GM12891 (cell line): ENCODE results near the gene CCDC102A. TPM values are rescaled to one million over a fixed set of nuclear protein-coding genes. Genes with fewer than 3 reads are reported as not detected.
A peak's percentile ranks its signal among the peaks of the same experiment; 100 is the strongest.

Experiments
- DNase-seq: peaks from one replicate; pipeline ENCODE4 v3.0.0; 2011; ENCODE audit warnings: low spot score; ENCODE audit not compliant: insufficient read length
- FAIRE-seq: peaks from 2 replicates; lab custom pipeline; 2011; peaks lifted over from hg19 to GRCh38; lab: Jason Lieb, UNC
- PAX5 ChIP-seq: IDR thresholded peaks from 2 replicates; pipeline ENCODE4 v1.6.1; 2011; ENCODE audit warnings: low read length, moderate library complexity, mild to moderate bottlenecking; ENCODE audit not compliant: insufficient read depth, severe bottlenecking
- POLR2A ChIP-seq: IDR thresholded peaks from 2 replicates; pipeline ENCODE4 v1.6.1; 2011; ENCODE audit warnings: low read depth, low read length, control low read depth
- POLR2AphosphoS5 ChIP-seq: IDR thresholded peaks from 2 replicates; pipeline ENCODE4 v1.6.1; 2011; ENCODE audit warnings: low read depth, low read length, control low read depth
- POU2F2 ChIP-seq: IDR thresholded peaks from 2 replicates; pipeline ENCODE4 v1.6.1; 2011; ENCODE audit warnings: low read depth, mild to moderate bottlenecking, control low read depth, low read length, moderate library complexity
- SPI1 ChIP-seq: IDR thresholded peaks from 2 replicates; pipeline ENCODE4 v1.6.1; 2011; ENCODE audit warnings: low read depth, low read length, control low read depth
- TAF1 ChIP-seq: IDR thresholded peaks from 2 replicates; pipeline ENCODE4 v1.6.1; 2011; ENCODE audit warnings: low read depth, low read length, control low read depth
- polyA plus RNA-seq: library from polyadenylated mRNA; unstranded; fragments of >200 nt; gene quantifications from one replicate; pipeline ENCODE4 v1.2.1, GENCODE V29; 2012; ENCODE audit warnings: low read depth, missing spikeins, inconsistent platforms; ENCODE audit not compliant: missing spikeins

The CCDC102A gene
- 7.6 TPM for polyA plus RNA-seq

DNA sequence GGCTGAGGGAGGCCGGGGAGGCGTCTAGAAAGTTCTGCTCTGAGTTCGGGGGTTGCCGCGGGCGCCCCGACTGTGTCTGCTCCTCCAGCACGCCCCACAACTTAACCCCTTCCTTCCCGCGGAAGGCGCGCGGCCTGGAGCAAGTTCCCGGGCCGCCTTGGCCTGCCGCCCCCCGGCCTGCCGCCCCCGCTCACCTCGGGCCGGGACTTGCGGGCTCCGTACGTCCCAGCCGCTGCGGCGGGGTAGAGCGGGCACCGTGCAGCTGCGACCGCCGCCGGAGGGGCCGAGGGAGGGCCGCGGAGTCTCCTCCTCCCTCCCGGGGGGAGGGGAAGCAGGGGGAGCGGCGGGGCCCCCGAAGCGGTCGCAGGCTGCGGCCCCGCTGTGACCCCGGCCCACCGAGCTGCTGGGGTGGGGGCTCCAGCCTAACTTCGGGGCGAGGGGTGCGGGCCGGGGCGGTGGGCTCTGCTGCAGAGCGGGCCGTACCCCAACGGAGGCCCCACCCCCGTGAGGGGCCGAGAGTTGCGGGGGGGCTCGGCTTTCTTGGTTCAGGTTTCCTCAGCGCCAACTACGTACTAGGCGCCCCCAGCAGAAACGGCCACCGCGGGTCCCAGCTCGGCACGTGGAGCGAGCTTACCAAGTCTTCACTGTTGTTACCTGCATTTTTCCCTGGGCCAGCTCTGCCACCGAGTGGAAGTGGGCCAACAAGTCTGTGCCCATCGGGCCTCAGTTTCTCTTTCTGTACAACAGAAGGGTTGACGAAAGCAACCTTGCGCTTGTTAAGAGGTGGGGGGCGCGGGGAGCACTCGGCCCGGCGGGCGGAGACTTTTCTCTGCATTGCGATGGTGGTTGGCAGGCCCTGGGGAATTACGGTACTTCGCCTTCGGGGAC, at the start of gene CCDC102A:
Gene CCDC102A (minus strand): TSS at position 266 of the 888 bp plus-strand sequence. CDS start 7,394 bp downstream, outside the sequence.
- no peak for FAIRE-seq
- no peak for TF ChIP-seq POLR2A
- TF ChIP-seq POU2F2, result 0 out of 2 replicates have a peak, but pooled peaks have one; percentile 10
- no peak for DNase-seq

DNA sequence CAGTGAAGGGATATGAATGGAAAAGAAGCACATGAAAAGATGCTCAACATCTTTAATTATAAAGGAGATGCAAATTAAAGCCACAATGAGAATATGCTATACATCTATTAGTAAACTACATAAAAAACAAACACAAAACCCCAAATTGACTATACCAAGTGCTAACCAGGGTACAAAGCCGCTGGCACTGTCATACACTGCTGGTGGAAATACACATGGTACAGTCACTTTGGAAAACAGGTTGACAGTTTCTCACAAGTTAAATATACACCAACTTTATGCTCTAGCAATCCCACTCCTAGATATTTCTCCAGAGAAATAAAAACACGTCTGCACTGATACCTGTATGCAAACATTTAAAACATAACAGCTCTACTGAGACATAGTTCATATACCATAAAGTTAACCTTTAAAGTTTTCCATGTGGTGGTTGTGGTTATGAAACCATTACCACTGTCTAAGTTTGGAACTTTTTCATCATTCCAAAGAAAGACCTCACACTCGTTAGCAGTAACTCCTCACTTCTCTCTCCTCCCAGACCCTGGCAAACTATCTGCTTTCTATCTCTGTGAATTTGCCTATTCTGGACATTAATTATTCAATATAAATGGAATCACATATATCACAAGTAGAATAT, 48.8 kb upstream of the CCDC102A start:
- FAIRE-seq (no peak), DNase-seq (no peak)
- no peak for TF ChIP-seq SPI1

DNA sequence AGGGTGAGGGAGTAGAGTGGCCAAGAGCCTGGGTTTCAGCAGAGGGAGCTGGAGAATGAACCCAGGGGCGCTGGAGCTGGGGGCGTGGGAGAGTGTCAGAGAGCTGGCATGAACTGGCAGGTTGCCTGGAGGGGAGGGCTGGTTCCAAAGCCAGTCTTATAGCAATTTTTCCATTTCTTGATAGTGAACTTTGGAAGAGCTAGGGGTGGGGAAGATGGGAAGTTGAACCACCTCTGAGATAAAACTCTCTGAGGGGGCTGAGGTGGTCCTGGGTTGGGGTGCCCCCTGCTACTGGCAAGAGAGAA, 42.9 kb upstream of the CCDC102A start:
- TF ChIP-seq POLR2A, result no peak
- TF ChIP-seq PAX5, result no peak
- TF ChIP-seq TAF1, result no peak
- no peak for TF ChIP-seq SPI1
- no peak for TF ChIP-seq POU2F2
- no peak for TF ChIP-seq POLR2AphosphoS5
- DNase-seq, result no peak
- no peak for FAIRE-seq

DNA sequence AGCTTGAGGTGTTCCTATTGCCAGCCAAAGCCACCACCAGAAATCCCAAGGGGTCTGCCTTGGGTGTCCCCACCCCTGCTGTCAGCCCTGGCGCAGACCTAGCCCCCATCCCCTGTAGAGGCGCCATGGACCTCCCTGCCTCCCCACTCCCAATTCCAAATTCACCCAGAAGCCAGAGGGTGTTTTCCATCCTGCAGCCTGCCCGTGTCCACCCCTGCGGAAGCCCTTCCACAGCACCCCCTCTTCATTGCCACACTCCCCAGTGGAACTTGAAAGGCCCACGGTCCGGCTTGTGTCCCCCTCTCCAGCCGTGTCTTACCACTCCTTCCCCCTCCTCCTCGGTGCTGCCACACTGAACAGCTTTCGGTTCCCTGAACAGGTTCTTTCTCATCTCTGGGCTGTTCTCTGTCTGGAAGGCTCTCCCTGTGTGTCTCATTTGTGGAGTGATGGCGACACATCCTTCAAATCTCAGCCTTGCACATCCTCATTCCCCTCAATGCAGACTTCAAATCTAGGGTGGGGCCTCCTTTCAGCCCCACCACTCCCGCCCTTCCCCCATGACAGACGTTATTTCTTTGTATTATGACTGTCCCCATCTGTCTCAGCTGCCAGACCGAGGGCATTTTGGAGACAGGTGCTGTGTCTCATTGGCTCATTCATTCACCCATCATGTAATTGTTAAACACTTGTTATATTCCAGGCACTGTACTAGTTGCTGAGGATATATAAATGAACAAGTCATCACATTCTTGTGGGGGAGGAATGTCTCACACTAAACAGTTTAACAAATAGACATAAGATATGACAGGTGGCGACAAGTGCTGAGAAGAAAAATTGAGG, 42.4 kb upstream of the CCDC102A start:
- TF ChIP-seq POU2F2, result 0 out of 2 replicates have a peak, but pooled peaks have one; percentile 30
- TF ChIP-seq POLR2A, result no peak
- peak; percentile 56 for TF ChIP-seq POLR2AphosphoS5
- DNase-seq, result no peak
- FAIRE-seq, result no peak

DNA sequence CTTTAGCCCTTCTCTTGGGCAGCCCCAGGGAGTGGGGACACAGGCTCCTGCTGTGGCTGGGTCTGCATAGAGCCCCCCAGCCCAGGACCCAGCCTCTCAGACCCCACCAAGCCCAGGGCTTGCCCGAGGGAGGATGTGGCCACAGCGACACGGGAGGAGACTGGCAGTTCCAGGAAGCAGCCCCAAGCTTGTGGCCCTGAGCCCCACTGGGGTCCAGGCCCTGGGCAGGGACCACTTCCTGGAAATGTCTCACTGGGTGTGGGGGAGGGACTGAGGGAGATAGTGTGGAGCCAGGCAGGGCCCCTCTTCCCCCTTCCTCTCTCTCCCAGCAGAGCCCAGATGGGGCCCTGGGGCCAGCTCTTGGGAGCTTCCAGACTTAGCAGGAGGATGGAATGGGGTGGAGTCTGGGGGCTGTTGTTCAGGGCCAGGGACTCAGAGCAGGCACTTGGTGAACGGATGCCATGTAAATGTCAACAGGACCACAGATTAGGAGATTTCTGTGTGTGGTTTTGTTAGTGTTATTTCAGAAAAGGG, 41.4 kb upstream of the CCDC102A start:
- no peak; the same call in 1 of the 2 replicates for TF ChIP-seq POLR2AphosphoS5
- TF ChIP-seq SPI1, result no peak
- no peak for TF ChIP-seq PAX5
- no peak; the same call in 1 of the 2 replicates for TF ChIP-seq POLR2A
- TF ChIP-seq POU2F2, result no peak
- no peak for TF ChIP-seq TAF1
- FAIRE-seq (no peak), DNase-seq (no peak)

DNA sequence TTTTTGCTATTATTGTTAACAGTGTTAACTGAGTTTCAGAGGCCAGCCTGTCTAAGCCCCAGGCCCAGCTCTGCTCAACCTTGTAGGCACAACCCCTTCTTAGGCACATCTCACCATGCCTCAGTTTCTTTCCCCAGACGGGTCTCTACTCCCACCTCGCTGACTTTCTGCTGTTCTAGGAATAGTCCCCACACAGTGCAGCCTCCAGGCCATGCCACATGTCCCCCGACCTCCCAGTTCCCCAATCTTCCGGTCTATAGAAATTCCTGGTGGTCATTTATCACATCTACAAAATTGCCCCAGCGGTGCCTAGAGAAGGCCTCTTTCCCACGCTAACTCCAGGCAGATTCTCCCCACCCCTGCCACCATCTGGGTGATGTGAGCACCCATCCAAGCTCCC, 40.8 kb upstream of the CCDC102A start:
- 0 out of 2 replicates have a peak, but pooled peaks have one; percentile 10 for TF ChIP-seq POLR2A
- TF ChIP-seq PAX5, result no peak
- no peak for TF ChIP-seq POLR2AphosphoS5
- TF ChIP-seq TAF1, result no peak
- FAIRE-seq (no peak), DNase-seq (no peak)

DNA sequence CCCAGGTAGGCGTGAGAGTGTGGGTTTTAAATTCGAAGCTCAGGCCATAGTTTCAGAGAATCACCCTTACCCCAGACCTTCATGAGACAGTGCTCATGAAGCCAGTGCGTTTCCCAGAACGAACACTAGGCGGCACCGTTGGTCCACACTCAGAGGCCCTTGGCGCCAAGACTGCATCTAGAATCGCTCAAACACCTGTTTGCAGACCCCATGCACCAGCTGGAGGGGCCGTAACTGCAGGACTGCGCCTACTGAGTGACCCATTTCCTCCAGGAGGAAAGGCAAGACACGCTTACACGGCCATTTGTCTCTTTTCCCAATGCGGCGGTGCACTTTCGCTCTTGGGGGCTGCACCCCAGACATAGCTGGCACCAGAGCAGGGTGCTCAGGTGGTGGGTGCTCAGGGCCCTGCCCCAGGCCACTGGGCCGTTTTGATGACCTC, 40.1 kb upstream of the CCDC102A start:
- TF ChIP-seq POLR2AphosphoS5, result peak; percentile 54; the same call in 1 of the 2 replicates
- TF ChIP-seq POLR2A, result peak; percentile 41; the same call in 1 of the 2 replicates
- TF ChIP-seq POU2F2, result no peak
- no peak for TF ChIP-seq SPI1
- FAIRE-seq (peak; percentile 97), DNase-seq (peak; percentile 64)

DNA sequence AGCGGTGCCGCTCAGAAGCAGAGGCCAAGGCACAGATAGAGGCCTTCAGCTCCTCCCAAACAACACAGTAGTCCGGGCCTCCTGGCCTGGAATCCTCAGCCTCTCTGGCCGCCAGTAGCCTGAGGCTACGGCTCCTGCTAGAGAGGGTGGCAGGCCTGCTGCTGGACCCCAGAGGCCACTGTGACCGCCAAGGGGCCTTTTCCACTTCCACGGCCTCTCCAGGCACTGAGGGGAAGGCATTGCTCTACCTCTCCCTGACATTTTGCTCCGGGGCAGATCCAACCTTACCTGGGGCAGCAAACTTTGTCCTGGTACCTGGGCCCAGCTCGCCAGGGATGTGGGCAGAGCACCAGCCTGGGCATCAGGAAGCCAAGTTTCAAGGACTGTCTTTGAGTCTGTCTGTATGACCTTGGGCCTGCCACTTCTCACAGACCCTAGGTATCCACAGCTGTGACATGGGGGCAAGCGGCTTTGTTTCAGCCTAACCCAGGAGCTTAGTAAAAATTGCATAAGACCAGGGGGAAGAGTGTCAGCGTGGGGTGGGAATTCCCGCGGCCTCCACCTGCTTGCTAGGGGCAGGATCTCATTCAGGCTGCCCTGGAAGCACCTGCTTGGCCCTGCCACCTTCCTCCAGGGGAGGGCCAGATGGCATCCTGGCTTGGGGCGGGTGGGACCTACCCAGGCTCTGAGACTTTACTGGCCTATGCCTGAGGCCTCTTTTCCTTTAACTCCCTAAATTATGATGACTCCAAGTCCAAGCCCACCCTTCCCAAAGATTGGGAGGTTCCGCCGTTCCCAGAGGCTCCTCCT, 39.3 kb upstream of the CCDC102A start:
- no peak for FAIRE-seq
- TF ChIP-seq TAF1, result no peak
- no peak for TF ChIP-seq PAX5
- TF ChIP-seq POLR2A, result 0 out of 2 replicates have a peak, but pooled peaks have one; percentile 42
- no peak; the same call in 1 of the 2 replicates for TF ChIP-seq POLR2AphosphoS5
- no peak for TF ChIP-seq SPI1
- no peak for DNase-seq
